Smooth muscle cell (in vitro differentiated cells): ENCODE measurements around the gene XPNPEP3. TPM values are rescaled to one million over a fixed set of nuclear protein-coding genes. Genes with fewer than 3 reads are reported as not detected.

Experiments
- DNase-seq: peaks from one replicate; lab custom pipeline; 2025; ENCODE audit not compliant: unreplicated experiment; lab: John Stamatoyannopoulos, UW
- H2AFZ ChIP-seq: fragments of 200-600 bp; sonication (generic); 2 replicates; pipeline ENCODE4 v1.6.0; 2016; ENCODE audit warnings: antibody characterized with exemption, low read depth, mild to moderate bottlenecking
- H3F3A ChIP-seq: fragments of 200-600 bp; sonication (generic); 2 replicates; pipeline ENCODE4 v1.6.0; 2017; ENCODE audit warnings: antibody characterized with exemption, low read depth
- H3K27ac ChIP-seq: fragments of 200-600 bp; sonication (generic); 2 replicates; pipeline ENCODE4 v1.5.1; 2016; ENCODE audit warnings: low read depth, mild to moderate bottlenecking
- H3K27me3 ChIP-seq: fragments of 200-600 bp; sonication (generic); 2 replicates; pipeline ENCODE4 v1.6.1; 2016; ENCODE audit warnings: low read depth, mild to moderate bottlenecking
- H3K36me3 ChIP-seq: fragments of 200-600 bp; sonication (generic); 2 replicates; pipeline ENCODE4 v1.5.1; 2016; ENCODE audit warnings: low read depth
- H3K4me1 ChIP-seq: fragments of 200-600 bp; sonication (generic); 2 replicates; pipeline ENCODE4 v1.5.1; 2016; ENCODE audit warnings: low read depth
- H3K4me2 ChIP-seq: fragments of 200-600 bp; sonication (generic); 2 replicates; pipeline ENCODE4 v1.6.0; 2016; ENCODE audit warnings: mild to moderate bottlenecking
- H3K4me3 ChIP-seq: fragments of 200-600 bp; sonication (generic); 2 replicates; pipeline ENCODE4 v1.5.1; 2016; ENCODE audit warnings: mild to moderate bottlenecking
- H3K79me2 ChIP-seq: fragments of 200-600 bp; sonication (generic); 2 replicates; pipeline ENCODE4 v1.6.0; 2016; ENCODE audit warnings: low read depth, mild to moderate bottlenecking
- H3K9ac ChIP-seq: fragments of 200-600 bp; sonication (generic); 2 replicates; pipeline ENCODE4 v1.6.0; 2016; ENCODE audit warnings: low read depth
- H3K9me3 ChIP-seq: fragments of 200-600 bp; sonication (generic); replicated peaks from 2 replicates; pipeline ENCODE4 v1.5.1; 2016; ENCODE audit warnings: low read depth
- H4K20me1 ChIP-seq: fragments of 200-600 bp; sonication (generic); 2 replicates; pipeline ENCODE4 v1.6.0; 2016; ENCODE audit warnings: low read depth
- WGBS: methylation state at CpG from one replicate; pipeline ENCODE4 v1.1.7; 2016; ENCODE audit warnings: low lambda C conversion rate; 5-methylcytosine and 5-hydroxymethylcytosine counted together
- polyA plus RNA-seq: library from polyadenylated mRNA; unstranded; fragments of >200 nt; fragmentation: Nextera tagmentation; extraction: Ambion mirVana; gene quantifications from 2 replicates; pipeline ENCODE4 v1.2.1, GENCODE V29; 2016
- total RNA-seq: library from RNA; depleted of rRNA; stranded (reverse); fragments of >200 nt; gene quantifications from 2 replicates; pipeline ENCODE4 v1.2.3, GENCODE V29; 2014
- TF ChIP-seq, protein P1 (sequence below): fragments of 200-600 bp; sonication (generic); IDR thresholded peaks from 2 replicates; pipeline ENCODE4 v1.5.1; 2017; ENCODE audit warnings: borderline replicate concordance, mild to moderate bottlenecking, antibody characterized with exemption; ENCODE audit not compliant: insufficient read depth, poor library complexity, severe bottlenecking

XPNPEP3 gene
- total and polyA plus RNA-seq, 2 experiments from 2014 or later: 3.9 to 12.3 TPM

DNA sequence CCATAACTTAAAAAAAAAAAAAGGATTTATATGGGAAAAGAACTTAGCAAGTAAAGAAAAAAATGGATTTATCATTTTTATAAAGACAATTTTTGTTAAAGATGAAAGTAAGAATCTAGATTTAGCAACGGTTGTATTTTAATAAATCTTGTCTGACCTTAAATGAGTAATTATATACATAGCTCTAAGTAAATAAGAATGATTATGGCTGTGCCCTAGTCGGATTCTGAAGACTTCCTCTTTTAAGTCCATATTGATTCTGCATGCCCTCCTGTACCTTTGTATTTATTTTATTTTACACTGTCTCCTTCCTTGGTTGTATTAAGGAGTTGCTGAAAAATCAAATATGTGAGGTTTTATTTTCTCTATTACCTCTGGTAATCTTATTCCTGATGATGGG lies 101.4 kb downstream of the XPNPEP3 start:
- peaks cover 87% of the 10 kb centered on the region for H4K20me1 ChIP-seq
- no peak overlapping the region for H3K4me3 ChIP-seq
- no peak overlapping the region for H3K4me2 ChIP-seq
- H3K4me1 ChIP-seq: peaks cover 2% of the 10 kb centered on the region
- peaks cover 92% of the 10 kb centered on the region for H3K79me2 ChIP-seq
- WGBS: over 99% methylated on average over 2 of the region's 2 CpGs
- no peaks in the 10 kb centered on the region for H3F3A ChIP-seq
- no peak for DNase-seq
- H2AFZ ChIP-seq: no peak overlapping the region
- no peaks in the 10 kb centered on the region for H3K9me3 ChIP-seq
- no peaks in the 10 kb centered on the region for H3K36me3 ChIP-seq
- no peaks in the 10 kb centered on the region for H3K27me3 ChIP-seq
- no peak overlapping the region for H3K27ac ChIP-seq
- H3K9ac ChIP-seq: no peak overlapping the region
- TF ChIP-seq, protein P1, sequence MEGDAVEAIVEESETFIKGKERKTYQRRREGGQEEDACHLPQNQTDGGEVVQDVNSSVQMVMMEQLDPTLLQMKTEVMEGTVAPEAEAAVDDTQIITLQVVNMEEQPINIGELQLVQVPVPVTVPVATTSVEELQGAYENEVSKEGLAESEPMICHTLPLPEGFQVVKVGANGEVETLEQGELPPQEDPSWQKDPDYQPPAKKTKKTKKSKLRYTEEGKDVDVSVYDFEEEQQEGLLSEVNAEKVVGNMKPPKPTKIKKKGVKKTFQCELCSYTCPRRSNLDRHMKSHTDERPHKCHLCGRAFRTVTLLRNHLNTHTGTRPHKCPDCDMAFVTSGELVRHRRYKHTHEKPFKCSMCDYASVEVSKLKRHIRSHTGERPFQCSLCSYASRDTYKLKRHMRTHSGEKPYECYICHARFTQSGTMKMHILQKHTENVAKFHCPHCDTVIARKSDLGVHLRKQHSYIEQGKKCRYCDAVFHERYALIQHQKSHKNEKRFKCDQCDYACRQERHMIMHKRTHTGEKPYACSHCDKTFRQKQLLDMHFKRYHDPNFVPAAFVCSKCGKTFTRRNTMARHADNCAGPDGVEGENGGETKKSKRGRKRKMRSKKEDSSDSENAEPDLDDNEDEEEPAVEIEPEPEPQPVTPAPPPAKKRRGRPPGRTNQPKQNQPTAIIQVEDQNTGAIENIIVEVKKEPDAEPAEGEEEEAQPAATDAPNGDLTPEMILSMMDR: no peak

GRCh38 chr22:40960145-40960544 lies 103.2 kb downstream of the XPNPEP3 start:
- Histone ChIP-seq H3K4me2 (no peak overlapping the region), H3K4me1 (no peaks in the 10 kb centered on the region), H3K9ac (no peak overlapping the region), H3K79me2 (peaks cover 89% of the 10 kb centered on the region), H3K27me3 (no peaks in the 10 kb centered on the region), H3F3A (no peaks in the 10 kb centered on the region), H3K9me3 (no peaks in the 10 kb centered on the region), H4K20me1 (peaks cover 96% of the 10 kb centered on the region), H2AFZ (no peak overlapping the region), H3K27ac (peak overlapping the region; percentile 44), H3K36me3 (peaks cover 11% of the 10 kb centered on the region), H3K4me3 (no peak overlapping the region)
- 64% methylated on average over 2 of the region's 2 CpGs for WGBS
- TF ChIP-seq, protein P1: no peak
- no peak for DNase-seq

DNA sequence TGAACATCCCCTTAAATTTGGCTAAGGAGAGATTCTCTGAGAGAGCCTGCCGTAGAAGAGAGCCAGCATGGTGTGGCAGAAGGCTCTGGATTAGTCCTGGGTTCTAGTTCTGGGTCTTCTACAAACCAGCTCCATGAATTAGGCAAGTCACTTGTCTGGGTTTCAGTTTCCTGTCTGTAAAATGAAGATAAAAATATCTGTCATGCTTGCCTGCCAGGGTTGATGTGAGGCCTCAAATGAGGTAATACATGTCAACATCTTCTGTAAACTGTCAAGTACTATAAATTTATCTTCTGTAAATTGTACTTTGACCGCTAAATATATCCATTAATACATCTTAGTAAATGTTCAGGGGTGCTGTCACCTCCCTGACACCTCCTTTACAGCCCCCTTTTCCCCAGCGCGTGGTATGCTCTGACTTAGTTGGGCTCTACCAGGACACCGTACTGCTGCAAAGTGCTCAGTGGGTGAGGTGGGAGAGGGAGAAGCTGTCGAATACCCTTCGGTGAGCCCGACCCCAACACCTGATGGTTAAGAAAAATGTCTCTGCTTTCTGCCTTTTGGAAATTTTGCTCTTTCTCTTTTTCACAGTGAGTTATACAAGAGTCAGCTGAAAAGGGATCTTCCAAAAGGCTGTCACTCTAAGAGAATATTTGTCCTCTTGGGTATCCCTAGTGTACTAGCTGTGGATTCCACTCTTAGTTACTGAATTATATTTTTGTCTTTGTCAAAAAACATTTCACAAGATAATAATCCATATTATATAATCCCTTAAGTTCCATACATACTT lies 109.2 kb downstream of the XPNPEP3 start:
- H3K4me1 ChIP-seq: no peaks in the 10 kb centered on the region
- H3K9me3 ChIP-seq: no peaks in the 10 kb centered on the region
- no peak overlapping the region for H3K4me3 ChIP-seq
- H4K20me1 ChIP-seq: peaks cover 96% of the 10 kb centered on the region
- no peak overlapping the region for H3K27ac ChIP-seq
- no peak overlapping the region for H3K9ac ChIP-seq
- WGBS: 98% methylated on average over 8 of the region's 8 CpGs
- TF ChIP-seq, protein P1: no peak
- no peak overlapping the region for H2AFZ ChIP-seq
- H3F3A ChIP-seq: no peaks in the 10 kb centered on the region
- no peaks in the 10 kb centered on the region for H3K27me3 ChIP-seq
- no peak overlapping the region for H3K4me2 ChIP-seq
- DNase-seq: no peak
- H3K79me2 ChIP-seq: peaks cover 50% of the 10 kb centered on the region
- peaks cover 22% of the 10 kb centered on the region for H3K36me3 ChIP-seq

DNA sequence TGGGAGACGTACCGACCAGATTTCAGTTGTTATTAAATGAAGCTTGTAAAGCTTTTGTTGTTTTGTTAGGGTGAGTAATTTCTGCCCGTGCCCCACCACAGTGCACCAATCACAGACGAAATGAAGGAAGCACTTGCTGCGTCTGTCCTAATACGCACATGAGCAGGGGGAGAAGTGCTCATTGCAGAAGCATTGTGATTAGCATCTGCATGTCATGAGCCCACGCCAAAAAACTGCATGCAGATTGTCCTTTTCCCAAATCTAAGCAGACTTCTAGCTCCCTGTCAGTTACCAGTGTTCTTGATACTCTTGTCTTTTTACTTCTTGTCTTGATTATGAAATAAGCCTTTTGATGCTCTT lies 109.8 kb downstream of the XPNPEP3 start:
- Histone ChIP-seq H3K27ac (no peak overlapping the region), H3K9ac (no peak overlapping the region), H3K9me3 (no peaks in the 10 kb centered on the region), H3K4me1 (no peaks in the 10 kb centered on the region), H3K4me3 (no peak overlapping the region), H4K20me1 (peaks cover 95% of the 10 kb centered on the region), H3F3A (no peaks in the 10 kb centered on the region), H3K79me2 (peaks cover 45% of the 10 kb centered on the region), H2AFZ (no peak overlapping the region), H3K4me2 (no peak overlapping the region), H3K36me3 (peaks cover 22% of the 10 kb centered on the region), H3K27me3 (no peaks in the 10 kb centered on the region)
- TF ChIP-seq, protein P1: no peak
- WGBS: 86% methylated on average over 7 of the region's 7 CpGs
- DNase-seq: no peak
